PC-9 (cell line): ENCODE measurements around the gene MMP24OS.

Experiments used
- CTCF ChIP-seq: fragments of 200-600 bp; sonication (generic); conservative IDR thresholded peaks from 2 replicates; pipeline ENCODE4 v1.6.1; 2017; ENCODE audit warnings: mixed run types, antibody characterized with exemption, mild to moderate bottlenecking, moderate library complexity
- EZH2 ChIP-seq: fragments of 200-600 bp; sonication (generic); IDR thresholded peaks from 2 replicates; pipeline ENCODE4 v1.8.0; 2017; ENCODE audit warnings: antibody characterized with exemption, low read depth

DNA sequence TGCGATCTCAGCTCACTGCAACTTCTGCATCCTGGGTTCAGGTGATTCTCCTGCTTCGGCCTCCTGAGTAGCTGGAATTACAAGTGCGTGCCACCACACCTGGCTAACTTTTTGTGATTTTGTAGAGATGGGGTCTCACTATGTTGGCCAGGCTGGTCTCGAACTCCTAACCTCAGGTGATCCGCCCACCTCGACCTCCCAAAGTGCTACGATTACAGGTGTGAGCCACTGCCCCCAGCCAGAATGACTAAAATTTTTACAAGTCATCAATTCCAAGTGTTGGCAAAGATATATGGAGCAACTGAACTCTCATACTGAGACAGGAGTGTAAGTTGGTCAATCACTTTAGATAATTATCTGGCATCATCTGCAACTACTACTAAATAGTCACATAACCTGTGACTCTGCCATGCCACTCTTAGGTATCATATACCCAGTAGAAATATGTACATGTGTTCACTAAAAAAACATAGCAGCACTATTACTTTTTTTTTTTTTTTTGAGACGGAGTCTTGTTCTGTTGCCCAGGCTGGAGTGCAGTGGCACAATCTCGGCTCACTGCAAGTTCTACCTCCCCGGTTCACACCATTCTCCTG, 3.7 kb upstream of the MMP24OS start:
- TF ChIP-seq EZH2 (no peak), CTCF (no peak)
